ENCODE results near the gene PEX11B.

DNA sequence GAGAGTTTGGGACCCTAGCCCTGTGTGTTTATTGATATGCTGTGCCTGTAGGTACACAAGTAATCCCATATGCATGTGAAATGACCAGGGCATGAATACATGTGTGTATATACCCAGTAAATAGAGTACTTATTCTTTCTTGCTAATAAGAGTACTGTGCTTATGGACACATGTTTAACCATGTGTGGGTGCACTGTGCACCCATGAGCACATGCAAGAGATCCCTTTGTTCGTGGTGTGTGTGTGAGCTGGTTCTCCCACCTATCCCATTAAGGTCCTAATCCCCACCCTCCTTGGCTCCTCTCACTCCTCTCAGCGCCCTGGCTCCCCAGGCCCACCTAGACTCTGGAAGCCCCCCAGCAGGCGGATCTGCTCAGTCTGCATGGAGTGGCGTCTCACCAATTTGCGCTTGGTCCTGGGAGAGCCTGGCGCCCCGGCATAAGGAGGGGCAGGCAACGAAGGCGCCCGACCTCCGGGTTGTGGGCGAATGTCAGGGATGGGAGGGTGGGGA, 41.5 kb upstream of the PEX11B start:
- TF ChIP-seq YY1 (IDR thresholded peaks at IDR 0.05; ENCODE audit: insufficient read depth, insufficient read length) (no peak), ZNF274 (IDR thresholded peaks at IDR 0.05; ENCODE audit: low read depth, low read length) (no peak)

Data from NT2/D1 (cell line).